K562 (cell line): ENCODE measurements around the gene CSTB. TPM values are rescaled to one million over a fixed set of nuclear protein-coding genes. Genes with fewer than 3 reads are reported as not detected.

ENCODE experiments used
- CTCFL ChIP-seq: IDR thresholded peaks from 2 replicates; pipeline ENCODE4 v1.6.1; 2011; ENCODE audit warnings: borderline replicate concordance, low read depth, mild to moderate bottlenecking, moderate library complexity, low read length; ENCODE audit not compliant: insufficient read depth, poor library complexity, severe bottlenecking
- DMBX1 ChIP-seq: fragments of 250-450 bp; sonication (Bioruptor Pico); IDR thresholded peaks from 2 replicates; pipeline ENCODE4 v1.8.0; 2022; ENCODE audit warnings: inconsistent platforms, mild to moderate bottlenecking, moderate library complexity, borderline replicate concordance
- HEY1 ChIP-seq: fragments of 250-450 bp; sonication (Bioruptor Pico); IDR thresholded peaks from 2 replicates; pipeline ENCODE4 v1.5.0; 2020; ENCODE audit warnings: mild to moderate bottlenecking, moderate library complexity, borderline replicate concordance
- HMG20B ChIP-seq: fragments of 250-450 bp; sonication (Bioruptor Pico); IDR thresholded peaks from 2 replicates; pipeline ENCODE4 v1.5.0; 2021; ENCODE audit warnings: mild to moderate bottlenecking
- HMGXB4 ChIP-seq: sonication (generic); formaldehyde crosslinking; IDR thresholded peaks from 2 replicates; pipeline ENCODE4 v1.8.1; 2023; ENCODE audit warnings: mild to moderate bottlenecking, missing genetic modification reagents
- KHSRP ChIP-seq: fragments of 450-650 bp; IDR thresholded peaks from 2 replicates; pipeline ENCODE4 v1.6.1; 2017
- MYC ChIP-seq, 2 experiments: fragments of 250-450 bp in 1 of 2; sonication (Bioruptor Pico) in 1 of 2; IDR thresholded peaks; 2 replicates each; pipeline versions ENCODE4 v1.5.1 to v1.6.1; 2012 to 2021; ENCODE audit warnings: low read depth in 2 of 2, borderline replicate concordance in 1 of 2, improper control_type of control experiment in 1 of 2, low read length in 1 of 2, mild to moderate bottlenecking in 1 of 2, moderate library complexity in 1 of 2
- RBM25 ChIP-seq: fragments of 200-400 bp; formaldehyde crosslinking; IDR thresholded peaks from 2 replicates; pipeline ENCODE4 v1.6.1; 2018; ENCODE audit warnings: low read length, low read depth, moderate library complexity; ENCODE audit not compliant: severe bottlenecking
- TCFL5 ChIP-seq: fragments of 250-450 bp; sonication (Bioruptor Pico); conservative IDR thresholded peaks from 2 replicates; pipeline ENCODE4 v1.6.1; 2021; ENCODE audit warnings: mild to moderate bottlenecking, moderate library complexity, matching md5 sums
- TFAP4 ChIP-seq: sonication (generic); formaldehyde crosslinking; IDR thresholded peaks from 2 replicates; pipeline ENCODE4 v1.8.0; 2022; ENCODE audit warnings: missing genetic modification reagents, mild to moderate bottlenecking, moderate library complexity, borderline replicate concordance
- polyA plus RNA-seq, 8 experiments: library from polyadenylated mRNA; depleted of rRNA in 4 of 8; stranded (reverse) in 5 of 8; unstranded in 3 of 8; fragments of >200 nt; fragmentation: Nextera tagmentation in 2 of 8; fragmentation: Illumina TruSeq in 1 of 8; extraction: Ambion mirVana in 2 of 8; extraction: Trizol in 1 of 8; gene quantifications; 2 replicates each; pipeline versions ENCODE4 v1.2.1 to v1.2.3, GENCODE V29; 2011 to 2014; ENCODE audit warnings: inconsistent platforms in 1 of 8, missing spikeins in 1 of 8
- total RNA-seq, 7 experiments: library from RNA; depleted of rRNA in 6 of 7; stranded (reverse); fragments of >200 nt in 6 of 7; fragmentation: Illumina TruSeq in 2 of 7; extraction: Trizol in 2 of 7; gene quantifications; 2 replicates each; pipeline versions ENCODE4 v1.2.1 to v1.2.3, GENCODE V29; 2011 to 2021; ENCODE audit warnings: low replicate concordance in 1 of 7
- TF ChIP-seq, protein P1 (sequence below), 2 experiments: fragments of 450-650 bp; IDR thresholded peaks; 2 replicates each; pipeline ENCODE4 v1.6.1; 2016; ENCODE audit warnings: mild to moderate bottlenecking in 2 of 2, borderline replicate concordance in 1 of 2, low read depth in 1 of 2, moderate library complexity in 1 of 2

CSTB gene
- total and polyA plus RNA-seq, 9 of the 15 experiments (the other 6 are each of a cell fraction or from before 2014, with no cell fraction given) = 12.4 to 65.0 (median 31.7) TPM

- TF ChIP-seq, protein P1, sequence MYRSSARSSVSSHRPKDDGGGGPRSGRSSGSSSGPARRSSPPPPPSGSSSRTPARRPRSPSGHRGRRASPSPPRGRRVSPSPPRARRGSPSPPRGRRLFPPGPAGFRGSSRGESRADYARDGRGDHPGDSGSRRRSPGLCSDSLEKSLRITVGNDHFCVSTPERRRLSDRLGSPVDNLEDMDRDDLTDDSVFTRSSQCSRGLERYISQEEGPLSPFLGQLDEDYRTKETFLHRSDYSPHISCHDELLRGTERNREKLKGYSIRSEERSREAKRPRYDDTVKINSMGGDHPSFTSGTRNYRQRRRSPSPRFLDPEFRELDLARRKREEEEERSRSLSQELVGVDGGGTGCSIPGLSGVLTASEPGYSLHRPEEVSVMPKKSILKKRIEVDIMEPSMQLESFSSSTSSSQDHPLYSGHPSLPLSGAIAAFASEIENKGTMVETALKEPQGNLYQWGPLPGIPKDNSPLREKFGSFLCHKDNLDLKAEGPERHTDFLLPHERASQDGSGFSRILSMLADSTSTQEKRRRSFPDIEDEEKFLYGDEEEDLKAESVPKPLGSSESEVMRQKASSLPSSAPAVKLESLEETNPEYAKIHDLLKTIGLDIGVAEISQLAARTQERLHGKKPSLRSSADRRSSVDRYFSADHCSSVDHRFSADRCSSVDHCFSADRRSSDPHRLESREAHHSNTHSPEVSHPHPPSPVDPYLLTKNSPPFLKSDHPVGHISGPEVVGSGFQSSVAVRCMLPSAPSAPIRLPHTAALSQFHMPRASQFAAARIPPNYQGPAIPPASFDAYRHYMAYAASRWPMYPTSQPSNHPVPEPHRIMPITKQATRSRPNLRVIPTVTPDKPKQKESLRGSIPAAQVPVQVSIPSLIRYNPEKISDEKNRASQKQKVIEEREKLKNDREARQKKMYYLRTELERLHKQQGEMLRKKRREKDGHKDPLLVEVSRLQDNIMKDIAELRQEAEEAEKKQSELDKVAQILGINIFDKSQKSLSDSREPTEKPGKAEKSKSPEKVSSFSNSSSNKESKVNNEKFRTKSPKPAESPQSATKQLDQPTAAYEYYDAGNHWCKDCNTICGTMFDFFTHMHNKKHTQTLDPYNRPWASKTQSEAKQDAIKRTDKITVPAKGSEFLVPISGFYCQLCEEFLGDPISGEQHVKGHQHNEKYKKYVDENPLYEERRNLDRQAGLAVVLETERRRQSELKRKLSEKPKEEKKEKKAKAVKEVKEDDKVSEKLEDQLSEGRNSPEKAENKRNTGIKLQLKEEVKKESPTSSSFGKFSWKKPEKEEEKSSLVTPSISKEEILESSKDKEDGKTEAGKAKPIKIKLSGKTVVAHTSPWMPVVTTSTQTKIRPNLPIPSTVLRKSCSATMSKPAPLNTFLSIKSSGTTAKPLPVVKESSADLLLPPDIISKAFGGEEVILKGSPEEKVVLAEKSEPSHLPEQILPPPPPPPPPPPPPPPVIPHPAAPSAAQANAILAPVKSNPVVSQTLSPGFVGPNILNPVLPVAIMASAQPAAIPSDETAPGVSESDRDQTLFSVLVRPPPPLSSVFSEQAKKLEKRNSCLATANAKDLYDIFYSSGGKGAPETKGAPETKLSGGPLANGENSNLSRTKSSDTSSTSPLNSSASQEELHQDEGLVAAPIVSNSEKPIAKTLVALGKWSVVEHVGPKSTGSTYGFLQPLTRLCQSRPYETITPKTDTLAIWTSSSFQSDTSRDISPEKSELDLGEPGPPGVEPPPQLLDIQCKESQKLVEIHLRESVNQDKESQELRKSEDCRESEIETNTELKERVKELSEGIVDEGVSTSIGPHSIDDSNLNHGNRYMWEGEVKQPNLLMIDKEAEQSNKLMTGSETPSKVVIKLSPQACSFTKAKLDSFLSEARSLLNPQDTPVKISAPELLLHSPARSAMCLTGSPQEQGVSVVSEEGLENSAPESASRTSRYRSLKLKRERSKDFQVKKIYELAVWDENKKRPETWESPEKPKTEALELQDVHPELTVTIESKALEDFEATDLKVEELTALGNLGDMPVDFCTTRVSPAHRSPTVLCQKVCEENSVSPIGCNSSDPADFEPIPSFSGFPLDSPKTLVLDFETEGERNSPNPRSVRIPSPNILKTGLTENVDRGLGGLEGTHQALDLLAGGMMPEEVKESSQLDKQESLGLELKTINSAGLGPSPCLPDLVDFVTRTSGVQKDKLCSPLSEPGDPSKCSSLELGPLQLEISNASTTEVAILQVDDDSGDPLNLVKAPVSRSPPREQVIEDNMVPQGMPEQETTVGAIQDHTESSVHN (IDR thresholded peaks at IDR 0.05; ENCODE audit: borderline replicate concordance in 1 of 2, low read depth in 1 of 2) = no peak
- TF ChIP-seq TFAP4 (CRISPR knock-in tag) (peak; percentile 87; the same call in 1 of the 2 replicates), HMG20B (no peak), KHSRP (no peak), RBM25 (no peak), HEY1 (no peak), DMBX1 (CRISPR knock-in tag) (no peak), MYC (IDR thresholded peaks at IDR 0.05; ENCODE audit: low read depth, low read length) (peak; percentile 70), MYC (CRISPR knock-in tag; IDR thresholded peaks at IDR 0.05; ENCODE audit: borderline replicate concordance, low read depth) (no peak), HMGXB4 (CRISPR knock-in tag) (peak; percentile 51; the same call in 1 of the 2 replicates), CTCFL (no peak), TCFL5 (no peak)
Observed at GRCh38 chr21:43810505-43811261, 34.6 kb upstream of the CSTB start (continued).
